Activated CD4-positive, alpha-beta T cell treated with anti-CD3 and anti-CD28 coated beads, Interleukin-2, amount 10 ng/mL, durations not matched to agents 24 days and 14 days (primary cell): ENCODE data around the gene DST. TPM values are rescaled to one million over a fixed set of nuclear protein-coding genes. Genes with fewer than 3 reads are reported as not detected.

Experiments used
- DNase-seq: peaks from one replicate; pipeline ENCODE4 v3.0.0; 2022
- H3K27ac Mint-ChIP-seq: one replicate; pipeline ENCODE4 v1.8.0; 2022; ENCODE audit warnings: mild to moderate bottlenecking, mixed read lengths
- H3K27me3 Mint-ChIP-seq: one replicate; pipeline ENCODE4 v1.8.0; 2022; ENCODE audit warnings: mixed read lengths
- H3K36me3 Mint-ChIP-seq: one replicate; pipeline ENCODE4 v1.8.0; 2022; ENCODE audit warnings: low read depth, mild to moderate bottlenecking, mixed read lengths
- H3K4me1 Mint-ChIP-seq: one replicate; pipeline ENCODE4 v1.8.0; 2021; ENCODE audit warnings: mixed read lengths
- H3K4me3 Mint-ChIP-seq: one replicate; pipeline ENCODE4 v1.8.0; 2022; ENCODE audit warnings: mild to moderate bottlenecking, moderate library complexity, mixed read lengths
- H3K9me3 Mint-ChIP-seq: one replicate; pipeline ENCODE4 v1.8.0; 2021; ENCODE audit warnings: mixed read lengths
- intact Hi-C: fragments of 100-400 bp; cut with micrococcal nuclease; formaldehyde crosslinking; loops from one replicate; pipeline ENCODE4 v1.15.1; 2023
- total RNA-seq: library from RNA; stranded (reverse); gene quantifications from 2 replicates; pipeline ENCODE4 v1.2.3, GENCODE V29; 2022

The DST gene
- total RNA-seq, 1 donor from 2014 or later: 8.0 TPM

DNA sequence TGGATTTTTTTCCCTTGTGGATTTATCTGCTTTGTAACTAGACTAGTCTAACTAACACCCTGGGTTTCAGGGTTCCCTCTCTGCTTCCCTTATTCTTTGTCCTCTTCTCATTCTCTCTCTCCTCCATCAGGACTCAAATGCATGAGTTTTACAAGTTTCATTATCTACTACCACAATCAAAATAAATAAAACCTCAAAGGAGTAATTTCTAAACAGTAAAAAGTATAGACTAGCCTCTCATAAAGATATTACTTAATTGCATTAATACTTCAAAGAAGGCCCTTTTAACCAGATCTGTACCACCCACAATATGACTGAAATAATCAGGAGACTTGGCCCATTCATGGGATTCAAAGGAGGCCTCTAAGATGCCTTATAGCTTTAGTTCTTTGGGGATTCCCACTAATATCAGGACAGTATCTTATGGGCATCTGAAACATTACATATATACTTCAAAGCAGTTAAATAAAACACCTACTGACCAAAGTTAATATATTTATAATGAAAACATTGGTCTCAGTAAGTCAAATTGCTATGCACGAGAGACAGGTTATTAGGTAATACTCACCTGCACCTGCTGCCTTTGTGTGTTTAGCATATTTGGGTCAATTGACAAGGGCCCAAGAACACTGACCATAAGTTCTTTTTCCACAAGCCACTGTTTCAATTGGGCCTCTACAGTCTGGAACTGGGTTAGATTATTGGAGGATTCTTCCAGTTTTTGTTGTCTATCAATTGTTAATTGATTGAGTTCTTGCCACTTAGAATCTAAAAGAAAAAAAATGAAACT lies 85.7 kb downstream of the DST start:
- no peak for DNase-seq
- no peaks in the 10 kb centered on the region for H3K9me3 Mint-ChIP-seq
- intact Hi-C loops: no loop called here
- no peak overlapping the region for H3K27ac Mint-ChIP-seq
- H3K36me3 Mint-ChIP-seq: no peaks in the 10 kb centered on the region
- H3K4me1 Mint-ChIP-seq: no peaks in the 10 kb centered on the region
- no peak overlapping the region for H3K4me3 Mint-ChIP-seq
- H3K27me3 Mint-ChIP-seq: peaks cover 2% of the 10 kb centered on the region

DNA sequence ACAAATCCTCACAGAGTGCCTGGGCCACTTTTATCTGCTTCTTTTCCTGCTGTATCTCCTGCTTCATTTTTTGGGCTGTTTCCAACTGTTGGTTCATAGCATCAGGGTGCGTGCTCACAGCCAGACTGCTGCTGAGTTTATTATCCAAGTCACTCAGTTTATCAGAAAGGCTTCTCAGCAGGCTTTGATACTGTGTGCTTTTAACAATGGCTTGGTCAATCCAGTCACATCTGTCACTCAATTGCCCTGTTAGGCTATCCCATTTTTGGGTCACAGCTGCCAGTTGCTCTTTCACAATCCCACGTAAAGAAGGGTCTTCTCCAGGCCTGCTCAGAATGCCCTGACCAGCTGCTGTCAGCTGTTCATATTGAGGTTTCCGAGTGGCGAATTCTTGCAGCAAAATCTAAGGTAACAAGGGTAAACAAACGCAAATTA lies 87.2 kb downstream of the DST start:
- Mint-ChIP-seq H3K9me3 (no peaks in the 10 kb centered on the region), H3K27ac (no peak overlapping the region), H3K27me3 (peaks cover 2% of the 10 kb centered on the region), H3K4me1 (no peaks in the 10 kb centered on the region), H3K36me3 (no peaks in the 10 kb centered on the region), H3K4me3 (no peak overlapping the region)
- intact Hi-C loops: no loop called here
- DNase-seq: no peak

DNA sequence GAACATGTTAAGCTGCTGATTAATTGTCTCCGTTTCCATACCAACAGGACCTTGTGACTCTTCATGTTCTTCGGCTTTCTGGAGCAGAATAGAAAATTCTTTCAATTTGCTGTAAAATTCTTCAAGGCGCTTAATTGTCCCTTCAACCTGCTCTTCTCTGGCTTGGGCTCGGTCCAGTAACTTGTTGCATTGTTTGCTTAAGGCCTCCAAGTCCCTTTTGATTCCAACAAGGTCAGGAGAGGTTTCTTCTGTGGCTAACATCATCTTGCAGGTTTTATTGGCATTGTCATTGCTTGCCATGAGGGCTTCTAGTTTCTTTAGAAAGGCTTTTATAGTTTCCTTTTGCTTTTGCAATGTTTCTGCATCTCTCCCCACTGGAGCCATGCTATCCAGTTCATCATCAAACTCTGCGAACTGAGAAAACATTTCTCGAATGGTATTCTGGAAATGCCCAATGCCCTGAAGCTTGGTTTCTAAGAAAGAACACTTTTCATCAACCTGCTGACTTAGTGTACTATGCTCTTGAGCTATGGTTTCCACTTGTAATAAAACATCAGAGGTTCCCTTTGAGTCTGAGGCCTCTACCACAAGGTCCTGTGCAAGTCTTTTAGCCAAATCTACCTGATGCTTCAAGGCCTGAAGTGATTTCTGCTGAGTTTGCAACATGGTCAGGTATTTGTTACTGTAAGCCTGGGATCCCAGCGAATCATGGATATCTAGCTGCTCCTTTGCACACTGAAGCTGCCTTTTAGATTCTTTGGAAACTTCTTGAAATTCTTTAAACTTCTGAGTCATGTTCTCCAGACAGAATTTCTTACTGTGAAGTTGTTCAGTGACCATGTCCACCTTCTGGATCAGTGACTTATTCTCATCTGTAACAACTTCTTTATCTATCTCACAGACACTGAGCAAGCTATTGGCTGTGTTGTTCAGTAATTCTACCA lies 90.2 kb downstream of the DST start:
- intact Hi-C loops: no loop called here

DNA sequence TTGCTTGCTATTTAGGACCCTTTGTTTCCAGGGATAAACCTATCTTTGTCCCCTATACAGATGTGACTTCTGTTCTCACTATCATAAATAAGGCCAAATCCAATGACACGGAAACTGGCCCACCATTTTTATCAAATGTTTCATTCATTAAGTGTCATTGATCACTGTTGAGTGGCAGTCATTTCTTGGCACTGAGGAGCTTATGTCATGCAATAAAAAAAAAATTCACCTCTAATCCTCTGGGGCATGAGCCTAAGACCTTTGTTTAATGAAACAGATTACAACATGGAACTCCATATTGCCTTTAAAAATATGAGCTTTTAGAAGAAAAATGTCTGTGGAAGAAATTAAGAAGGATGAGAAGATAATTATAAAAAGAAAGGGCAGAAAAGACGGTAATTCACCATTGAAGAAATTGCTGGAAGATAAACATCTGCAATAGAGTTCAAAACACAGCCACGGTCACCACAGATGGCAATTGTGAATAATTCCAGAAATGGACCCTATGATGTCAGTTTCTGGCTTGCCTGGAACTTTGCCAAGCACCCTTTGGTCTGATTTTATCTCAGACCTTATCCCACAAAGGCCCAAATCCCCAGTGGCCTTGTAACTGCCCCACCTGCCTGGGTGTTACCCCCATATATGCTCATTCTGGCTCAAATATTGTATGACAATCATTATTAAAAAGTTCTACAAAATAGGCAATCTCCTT lies 91.1 kb downstream of the DST start:
- Mint-ChIP-seq H3K36me3 (no peaks in the 10 kb centered on the region), H3K27me3 (peaks cover 5% of the 10 kb centered on the region), H3K4me3 (no peak overlapping the region), H3K9me3 (no peaks in the 10 kb centered on the region), H3K4me1 (no peaks in the 10 kb centered on the region), H3K27ac (no peak overlapping the region)
- intact Hi-C loops: no loop called here
- no peak for DNase-seq

More for the DNA sequence above, 90.2 kb downstream of the DST start:
- no peaks in the 10 kb centered on the region for H3K4me1 Mint-ChIP-seq
- DNase-seq: no peak
- H3K27me3 Mint-ChIP-seq: peaks cover 5% of the 10 kb centered on the region
- no peaks in the 10 kb centered on the region for H3K9me3 Mint-ChIP-seq
- no peak overlapping the region for H3K27ac Mint-ChIP-seq
- H3K36me3 Mint-ChIP-seq: no peaks in the 10 kb centered on the region
- H3K4me3 Mint-ChIP-seq: no peak overlapping the region

DNA sequence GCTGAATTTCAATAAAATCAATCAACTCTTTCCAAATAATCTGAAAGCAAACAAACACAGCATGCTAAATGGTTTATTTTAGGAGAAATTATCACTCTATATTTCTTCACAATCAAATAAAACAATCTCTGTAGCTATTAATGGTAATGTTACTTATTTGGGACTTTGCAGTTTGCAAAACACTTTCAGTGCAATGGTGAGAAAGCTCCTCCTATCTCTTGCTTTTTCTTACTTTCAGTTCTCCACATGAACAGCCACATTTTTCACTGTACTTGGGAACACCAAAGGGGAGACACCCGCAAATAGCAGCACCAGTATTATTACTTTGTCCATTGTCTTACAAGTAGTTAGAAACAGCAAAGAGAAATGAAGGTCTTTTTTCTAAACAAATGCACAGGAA lies 92.4 kb downstream of the DST start:
- Mint-ChIP-seq H3K27ac (no peak overlapping the region), H3K27me3 (peaks cover 5% of the 10 kb centered on the region), H3K4me3 (no peak overlapping the region), H3K9me3 (no peaks in the 10 kb centered on the region), H3K4me1 (no peaks in the 10 kb centered on the region), H3K36me3 (no peaks in the 10 kb centered on the region)
- intact Hi-C loops: no loop called here
- DNase-seq: no peak

DNA sequence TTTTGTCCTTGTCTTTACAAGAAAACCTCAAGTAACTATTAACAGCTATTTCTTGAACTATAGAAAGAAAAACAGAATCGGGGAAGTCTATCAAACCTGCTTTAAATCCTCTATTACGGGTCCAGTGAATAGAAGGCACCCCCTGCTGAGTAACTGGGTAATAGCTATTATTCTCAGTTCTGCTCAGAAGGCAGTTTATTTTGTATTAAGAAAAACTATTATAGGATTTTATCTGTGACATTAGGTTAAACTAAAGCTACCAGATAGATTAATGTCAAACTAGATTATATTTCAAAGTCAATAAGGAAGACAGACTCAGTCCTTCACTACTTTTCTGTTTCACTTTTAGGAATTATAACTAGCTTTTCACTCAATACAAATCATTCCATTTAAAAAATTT lies 93.7 kb downstream of the DST start:
- H3K4me1 Mint-ChIP-seq: no peaks in the 10 kb centered on the region
- H3K27ac Mint-ChIP-seq: no peak overlapping the region
- no peak overlapping the region for H3K4me3 Mint-ChIP-seq
- no peak for DNase-seq
- no peaks in the 10 kb centered on the region for H3K9me3 Mint-ChIP-seq
- no peaks in the 10 kb centered on the region for H3K36me3 Mint-ChIP-seq
- H3K27me3 Mint-ChIP-seq: peaks cover 10% of the 10 kb centered on the region
- intact Hi-C loops: no loop called here

DNA sequence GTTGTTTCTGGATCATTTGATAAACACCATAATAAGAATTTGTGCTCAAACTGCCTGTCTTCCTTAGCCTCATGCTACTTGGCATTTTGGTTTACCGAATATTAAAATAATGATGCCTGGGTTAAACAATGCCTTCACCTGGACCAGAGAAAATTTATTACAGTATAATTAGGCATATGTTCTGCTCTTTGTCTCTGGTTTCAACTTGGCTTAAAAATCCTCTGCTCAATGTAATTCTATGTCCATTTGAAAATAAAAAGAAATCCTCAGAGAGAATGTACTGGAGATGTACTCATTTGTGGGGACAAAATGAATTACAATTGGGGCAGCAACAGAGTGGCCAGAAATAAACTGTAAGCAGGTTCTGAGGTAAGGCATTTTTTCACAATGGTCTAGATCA lies 95.0 kb downstream of the DST start:
- intact Hi-C loops: no loop called here
- no peak for DNase-seq
- no peak overlapping the region for H3K27ac Mint-ChIP-seq
- H3K9me3 Mint-ChIP-seq: no peaks in the 10 kb centered on the region
- H3K4me1 Mint-ChIP-seq: no peaks in the 10 kb centered on the region
- peaks cover 10% of the 10 kb centered on the region for H3K27me3 Mint-ChIP-seq
- H3K36me3 Mint-ChIP-seq: no peaks in the 10 kb centered on the region
- no peak overlapping the region for H3K4me3 Mint-ChIP-seq

DNA sequence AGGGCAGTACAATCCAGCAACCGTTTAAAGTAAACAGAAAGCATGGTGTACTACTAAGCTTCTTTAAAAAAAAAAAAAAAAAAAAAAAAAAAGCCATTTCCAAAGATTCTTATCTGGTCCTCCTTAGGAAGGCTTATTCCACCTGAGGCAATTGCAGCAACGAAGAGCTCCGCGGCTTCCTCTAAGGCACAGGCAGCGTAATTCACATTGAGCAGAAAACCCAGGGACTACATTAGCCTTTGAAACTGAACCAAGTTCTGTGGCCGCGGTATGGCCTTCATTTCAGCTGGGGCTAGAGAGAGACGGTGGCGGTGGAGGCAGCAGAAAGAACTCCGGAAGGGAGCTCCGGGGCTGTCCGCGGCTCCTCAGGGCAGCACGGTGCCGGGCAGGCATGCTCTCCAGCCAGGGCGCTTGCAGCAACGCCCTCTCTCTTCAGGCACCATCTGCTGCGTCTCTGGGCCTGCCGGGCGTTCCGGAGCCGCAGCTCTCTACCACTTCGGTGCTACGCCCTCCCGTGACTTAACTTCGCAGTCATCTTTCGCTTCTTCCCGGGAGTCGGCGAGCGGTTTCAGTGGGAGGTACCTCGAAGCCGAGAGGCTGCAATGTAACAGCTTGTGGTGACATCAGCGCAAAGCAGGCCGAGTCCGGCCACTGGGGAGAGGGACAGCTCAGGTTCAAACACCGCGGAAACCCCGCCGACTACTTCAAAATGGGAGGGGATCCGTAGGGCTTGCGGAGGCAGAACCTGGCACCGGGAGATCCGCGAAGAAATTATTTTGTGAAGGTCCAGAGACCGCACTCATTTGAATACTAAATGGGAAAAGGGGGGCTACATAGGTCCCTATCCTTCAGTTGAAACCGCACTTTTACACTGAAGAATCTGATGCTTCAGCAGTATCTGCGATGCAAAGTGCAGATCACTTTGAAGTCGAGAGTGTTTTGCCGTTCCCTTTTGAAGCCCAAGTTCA lies 100.0 kb downstream of the DST start:
- Mint-ChIP-seq H3K4me3 (no peak overlapping the region), H3K36me3 (no peaks in the 10 kb centered on the region), H3K9me3 (no peaks in the 10 kb centered on the region), H3K4me1 (no peaks in the 10 kb centered on the region), H3K27me3 (peaks cover 5% of the 10 kb centered on the region), H3K27ac (no peak overlapping the region)
- peak; percentile 89 for DNase-seq
- intact Hi-C loops: loop anchor here (2.0 kb wide), 1 partner anchor 50 kb away; no protein-coding TSS in a partner anchor

DNA sequence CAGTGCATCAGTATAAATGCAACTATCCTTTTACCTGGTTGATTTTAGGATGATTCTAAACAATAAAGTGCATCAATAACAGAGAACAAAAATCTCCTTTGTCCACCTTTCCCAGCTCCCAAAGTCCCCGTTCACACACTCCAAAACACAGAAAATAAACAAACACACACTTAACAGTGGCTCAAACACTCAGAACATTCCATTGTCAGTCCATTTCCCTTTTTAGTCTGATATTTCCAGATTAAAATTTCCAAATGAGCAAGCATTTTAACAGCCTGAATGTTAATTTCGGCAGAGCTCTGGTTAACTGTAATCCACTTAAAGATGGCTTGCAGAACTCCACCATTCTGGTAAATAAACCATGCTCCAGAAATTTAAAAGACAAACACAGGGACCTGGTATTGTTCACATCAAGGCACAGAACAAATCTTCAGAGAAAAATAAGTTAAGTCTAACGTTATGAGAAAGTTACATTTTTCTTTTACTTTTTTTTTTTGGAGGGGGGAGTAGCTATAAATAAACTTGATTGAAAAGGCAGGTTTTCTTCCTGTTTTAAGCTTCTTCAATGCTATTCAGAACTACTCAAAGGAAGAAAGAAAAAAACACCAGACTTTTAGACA lies 100.8 kb downstream of the DST start:
- Mint-ChIP-seq H3K9me3 (no peaks in the 10 kb centered on the region), H3K4me1 (no peaks in the 10 kb centered on the region), H3K27me3 (peaks cover 5% of the 10 kb centered on the region), H3K36me3 (no peaks in the 10 kb centered on the region), H3K27ac (no peak overlapping the region), H3K4me3 (no peak overlapping the region)
- DNase-seq: no peak
- intact Hi-C loops: loop anchor here (2.0 kb wide), 1 partner anchor 51 kb away; no protein-coding TSS in a partner anchor

DNA sequence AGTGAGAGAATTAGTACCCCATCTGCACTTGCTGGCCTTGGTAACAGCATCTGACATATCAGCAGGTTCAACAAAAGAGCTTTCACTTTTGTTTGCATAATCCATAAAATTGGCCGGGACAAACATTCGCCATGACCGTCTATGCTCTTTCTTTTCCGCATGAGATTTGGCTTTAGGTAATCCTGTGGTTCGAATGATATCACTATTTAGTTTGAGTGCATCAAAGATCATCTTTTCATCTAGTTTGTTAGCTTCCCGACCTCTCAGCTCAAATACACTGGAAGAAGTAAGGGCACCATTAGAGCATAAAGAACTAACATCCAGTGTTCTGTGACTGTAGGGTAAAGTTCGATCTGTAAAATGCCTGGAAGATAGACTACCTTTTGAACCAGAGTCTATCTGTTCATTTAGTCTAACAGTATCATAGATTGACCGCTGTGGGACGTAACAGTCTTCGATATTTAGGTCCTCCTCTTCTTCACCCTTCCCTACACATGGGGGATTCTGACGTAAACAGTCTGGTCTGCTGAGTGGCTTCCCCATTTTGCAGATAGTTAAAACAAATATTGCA lies 101.6 kb downstream of the DST start:
- intact Hi-C loops: no loop called here
- no peaks in the 10 kb centered on the region for H3K9me3 Mint-ChIP-seq
- no peak for DNase-seq
- H3K4me1 Mint-ChIP-seq: no peaks in the 10 kb centered on the region
- H3K27me3 Mint-ChIP-seq: peaks cover 5% of the 10 kb centered on the region
- H3K4me3 Mint-ChIP-seq: no peak overlapping the region
- no peak overlapping the region for H3K27ac Mint-ChIP-seq
- no peaks in the 10 kb centered on the region for H3K36me3 Mint-ChIP-seq

DNA sequence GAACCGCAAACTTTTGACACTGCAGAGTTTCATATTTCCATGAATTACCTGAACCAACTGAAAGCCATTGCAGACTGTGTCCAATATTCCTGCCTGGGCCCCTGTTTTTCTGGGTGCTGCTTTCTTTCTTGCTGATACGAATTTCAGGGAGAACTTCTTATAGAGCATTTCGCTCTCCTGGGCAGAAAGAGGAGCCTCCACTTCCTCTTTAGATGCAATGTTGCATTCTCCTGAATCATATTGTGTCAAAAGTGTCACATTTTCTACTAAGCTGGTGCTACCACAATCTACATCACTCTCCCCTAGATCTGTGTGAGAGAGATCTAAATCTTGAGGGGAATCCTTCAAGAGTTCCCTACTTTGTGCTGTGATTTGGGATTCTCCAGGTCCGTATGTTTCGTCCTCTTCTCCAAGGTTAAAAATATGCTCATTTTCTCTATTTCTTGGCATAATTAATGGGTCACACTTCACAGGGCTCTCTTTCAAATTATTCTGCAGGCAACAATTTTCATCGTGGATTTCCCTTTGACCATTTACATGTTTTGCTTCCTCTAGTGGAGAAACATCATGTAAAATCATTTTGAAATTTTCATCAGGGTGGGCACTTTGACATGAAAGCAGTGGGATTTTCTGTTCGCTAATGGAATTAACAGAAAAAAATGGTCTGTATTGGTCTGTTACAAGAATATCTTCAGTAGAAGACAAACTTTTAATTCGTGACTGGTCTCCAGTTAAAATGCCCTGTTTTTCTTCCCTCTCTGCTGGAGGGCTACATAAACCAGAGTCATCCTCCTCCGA lies 102.3 kb downstream of the DST start:
- H3K9me3 Mint-ChIP-seq: no peaks in the 10 kb centered on the region
- DNase-seq: no peak
- no peaks in the 10 kb centered on the region for H3K4me1 Mint-ChIP-seq
- H3K27ac Mint-ChIP-seq: no peak overlapping the region
- no peak overlapping the region for H3K4me3 Mint-ChIP-seq
- no peaks in the 10 kb centered on the region for H3K36me3 Mint-ChIP-seq
- H3K27me3 Mint-ChIP-seq: peaks cover 5% of the 10 kb centered on the region
- intact Hi-C loops: no loop called here
